ENCODE measurements around the gene P3R3URF. TPM values are rescaled to one million over a fixed set of nuclear protein-coding genes. Genes with fewer than 3 reads are reported as not detected.
A peak's percentile ranks its signal among the peaks of the same experiment; 100 is the strongest.

P3R3URF gene
- total RNA-seq, 1 donor from 2014 or later, result not detected

- Histone ChIP-seq H3F3A (ENCODE audit: low read depth) (no peaks in the 10 kb centered on the region), H3K4me2 (no peak overlapping the region), H3K27me3 (peaks cover 4% of the 10 kb centered on the region), H3K4me3 (no peak overlapping the region), H3K36me3 (no peaks in the 10 kb centered on the region), H3K9ac (no peak overlapping the region), H3K9me3 (ENCODE audit: low read depth) (no peaks in the 10 kb centered on the region), H2AFZ (replicated peaks) (no peak overlapping the region), H4K20me1 (ENCODE audit: low read depth) (no peaks in the 10 kb centered on the region), H3K4me1 (no peaks in the 10 kb centered on the region), H3K79me2 (ENCODE audit: low read depth) (no peaks in the 10 kb centered on the region), H3K27ac (no peak overlapping the region)
- peak overlapping the region; percentile 64 for H3K4me3 Mint-ChIP-seq
- no peak for TF ChIP-seq EZH2 (IDR thresholded peaks at IDR 0.05)
- no peak for TF ChIP-seq EZH2phosphoT487 (IDR thresholded peaks at IDR 0.05)
- TF ChIP-seq CTCF (IDR thresholded peaks at IDR 0.05), result no peak
- DNase-seq (ENCODE audit: low spot score), result no peak
- H3K9me3 Mint-ChIP-seq, result no peaks in the 10 kb centered on the region
- peaks cover 2% of the 10 kb centered on the region for H3K36me3 Mint-ChIP-seq
- peaks cover 35% of the 10 kb centered on the region for H3K4me1 Mint-ChIP-seq
- H3K27me3 Mint-ChIP-seq (ENCODE audit: insufficient read depth, low read depth), result peaks cover 2% of the 10 kb centered on the region
- H3K27ac Mint-ChIP-seq, result no peak overlapping the region
These were observed 28.9 kb upstream of the P3R3URF start for GRCh38 chr1:46205141-46205540.

GRCh38 chr1:46204406-46204742 is 28.1 kb upstream of the P3R3URF start:
- Histone ChIP-seq H3K36me3 (no peaks in the 10 kb centered on the region), H3K4me1 (no peaks in the 10 kb centered on the region), H3K79me2 (ENCODE audit: low read depth) (no peaks in the 10 kb centered on the region), H3K27me3 (peaks cover 4% of the 10 kb centered on the region), H3K27ac (no peak overlapping the region), H3F3A (ENCODE audit: low read depth) (peaks cover 3% of the 10 kb centered on the region), H4K20me1 (ENCODE audit: low read depth) (no peaks in the 10 kb centered on the region), H3K4me3 (peak overlapping the region; percentile 81), H2AFZ (replicated peaks) (no peak overlapping the region), H3K9ac (no peak overlapping the region), H3K9me3 (ENCODE audit: low read depth) (no peaks in the 10 kb centered on the region), H3K4me2 (peak overlapping the region; percentile 82)
- peaks cover 36% of the 10 kb centered on the region for H3K4me1 Mint-ChIP-seq
- peaks cover 3% of the 10 kb centered on the region for H3K27me3 Mint-ChIP-seq (ENCODE audit: insufficient read depth, low read depth)
- H3K9me3 Mint-ChIP-seq, result no peaks in the 10 kb centered on the region
- H3K4me3 Mint-ChIP-seq, result peak overlapping the region; percentile 93
- peaks cover 2% of the 10 kb centered on the region for H3K36me3 Mint-ChIP-seq
- TF ChIP-seq EZH2 (IDR thresholded peaks at IDR 0.05) (no peak), EZH2phosphoT487 (IDR thresholded peaks at IDR 0.05) (no peak), CTCF (IDR thresholded peaks at IDR 0.05) (no peak)
- DNase-seq (ENCODE audit: low spot score), result no peak
- H3K27ac Mint-ChIP-seq, result peak overlapping the region; percentile 74

- Mint-ChIP-seq H3K4me3 (peak overlapping the region; percentile 93), H3K9me3 (no peaks in the 10 kb centered on the region), H3K27ac (peak overlapping the region; percentile 74), H3K36me3 (peaks cover 2% of the 10 kb centered on the region), H3K27me3 (ENCODE audit: insufficient read depth, low read depth) (peaks cover 3% of the 10 kb centered on the region), H3K4me1 (peaks cover 40% of the 10 kb centered on the region)
- H3K79me2 ChIP-seq (ENCODE audit: low read depth), result no peaks in the 10 kb centered on the region
- H2AFZ ChIP-seq (replicated peaks), result peak overlapping the region; percentile 98
- TF ChIP-seq EZH2phosphoT487 (IDR thresholded peaks at IDR 0.05), result no peak
- TF ChIP-seq CTCF (IDR thresholded peaks at IDR 0.05), result no peak
- TF ChIP-seq EZH2 (IDR thresholded peaks at IDR 0.05), result no peak
- H3K4me1 ChIP-seq, result no peaks in the 10 kb centered on the region
- H3K27ac ChIP-seq, result no peak overlapping the region
- peaks cover 7% of the 10 kb centered on the region for H3F3A ChIP-seq (ENCODE audit: low read depth)
- H3K9ac ChIP-seq, result no peak overlapping the region
- H3K9me3 ChIP-seq (ENCODE audit: low read depth), result no peaks in the 10 kb centered on the region
- peaks cover 4% of the 10 kb centered on the region for H3K27me3 ChIP-seq
- no peaks in the 10 kb centered on the region for H3K36me3 ChIP-seq
- H3K4me3 ChIP-seq, result peak overlapping the region; percentile 81
- H4K20me1 ChIP-seq (ENCODE audit: low read depth), result no peaks in the 10 kb centered on the region
- H3K4me2 ChIP-seq, result peak overlapping the region; percentile 82
- DNase-seq (ENCODE audit: low spot score), result no peak
These were observed 27.6 kb upstream of the P3R3URF start for GRCh38 chr1:46203738-46204405.

All from neural progenitor cell (in vitro differentiated cells).